ENCODE measurements around the gene SRP54. TPM values are rescaled to one million over a fixed set of nuclear protein-coding genes. Genes with fewer than 3 reads are reported as not detected.
A peak's percentile ranks its signal among the peaks of the same experiment; 100 is the strongest.

Gene SRP54
- total RNA-seq, 1 experiment from 2014 or later: 75.5 TPM

GRCh38 chr14:34987180-34987579 lies 4.4 kb downstream of the SRP54 start:
- CTCF ChIA-PET: no interaction called here

GRCh38 chr14:34989762-34990161 lies 7.0 kb downstream of the SRP54 start:
- Histone ChIP-seq H3K4me3 (ENCODE audit: low read length) (no peak overlapping the region), H3F3A (ENCODE audit: low read length, unreplicated experiment) (no peaks in the 10 kb centered on the region), H3K9ac (ENCODE audit: low read length) (no peak overlapping the region), H3K36me3 (ENCODE audit: low read depth, low read length) (no peaks in the 10 kb centered on the region), H3K9me2 (replicated peaks; ENCODE audit: low read length) (no peaks in the 10 kb centered on the region), H4K20me1 (ENCODE audit: low read length) (peaks cover 4% of the 10 kb centered on the region; the same call in 1 of the 2 replicates), H3K4me1 (ENCODE audit: insufficient read depth, low read length) (peaks cover 4% of the 10 kb centered on the region; the same call in 1 of the 2 replicates), H2AFZ (ENCODE audit: low read length) (no peak overlapping the region), H3K27me3 (ENCODE audit: low read length) (no peaks in the 10 kb centered on the region), H3K79me2 (ENCODE audit: low read length) (peaks cover 91% of the 10 kb centered on the region), H3K27ac (ENCODE audit: low read length) (no peak overlapping the region), H3K4me2 (ENCODE audit: low read length) (no peak overlapping the region), H3K9me3 (ENCODE audit: low read length) (no peaks in the 10 kb centered on the region)
- intact Hi-C loops (cut with micrococcal nuclease): loop anchor here (5.0 kb wide), 1 partner anchor 232 kb away; no protein-coding TSS in a partner anchor
- ChIA-PET POLR2A (ENCODE audit: unreplicated experiment) (no interaction called here), CTCF (no interaction called here)
- TF ChIP-seq EZH2 (IDR thresholded peaks at IDR 0.05; ENCODE audit: low read length, unreplicated experiment): no peak
- BruUV-seq (replicated peaks): no TSS peak
- ATAC-seq: no peak
- DNase-seq: no peak

More at GRCh38 chr14:34987180-34987579, 4.4 kb downstream of the SRP54 start:
- no peaks in the 10 kb centered on the region for H3K36me3 ChIP-seq (ENCODE audit: low read depth, low read length)
- peaks cover 88% of the 10 kb centered on the region for H3K79me2 ChIP-seq (ENCODE audit: low read length)
- H3K27ac ChIP-seq (ENCODE audit: low read length): no peak overlapping the region
- H3K4me2 ChIP-seq (ENCODE audit: low read length): no peak overlapping the region
- intact Hi-C loops (cut with micrococcal nuclease): loop anchor here (5.0 kb wide), 1 partner anchor 230 kb away; no protein-coding TSS in a partner anchor
- H4K20me1 ChIP-seq (ENCODE audit: low read length): peaks cover 4% of the 10 kb centered on the region; the same call in 1 of the 2 replicates
- no peaks in the 10 kb centered on the region for H3K27me3 ChIP-seq (ENCODE audit: low read length)
- no peaks in the 10 kb centered on the region for H3K9me3 ChIP-seq (ENCODE audit: low read length)
- DNase-seq (no peak), ATAC-seq (no peak)
- peaks cover 13% of the 10 kb centered on the region for H3K4me1 ChIP-seq (ENCODE audit: insufficient read depth, low read length)
- no peak overlapping the region for H2AFZ ChIP-seq (ENCODE audit: low read length)
- POLR2A ChIA-PET (ENCODE audit: unreplicated experiment): no interaction called here
- TF ChIP-seq EZH2 (IDR thresholded peaks at IDR 0.05; ENCODE audit: low read length, unreplicated experiment): no peak
- no peak for TF ChIP-seq CTCF (conservative IDR thresholded peaks at IDR 0.05; ENCODE audit: low read depth, low read length)
- no peak overlapping the region for H3K4me3 ChIP-seq (ENCODE audit: low read length)
- no TSS peak for BruUV-seq (replicated peaks)
- no peak overlapping the region for H3K9ac ChIP-seq (ENCODE audit: low read length)
- no peaks in the 10 kb centered on the region for H3F3A ChIP-seq (ENCODE audit: low read length, unreplicated experiment)
- no peaks in the 10 kb centered on the region for H3K9me2 ChIP-seq (replicated peaks; ENCODE audit: low read length)

- peaks cover 4% of the 10 kb centered on the region; the same call in 1 of the 2 replicates for H4K20me1 ChIP-seq (ENCODE audit: low read length)
- H2AFZ ChIP-seq (ENCODE audit: low read length): no peak overlapping the region
- ATAC-seq: peak; percentile 43; the same call in 1 of the 2 replicates
- no peaks in the 10 kb centered on the region for H3K9me3 ChIP-seq (ENCODE audit: low read length)
- H3F3A ChIP-seq (ENCODE audit: low read length, unreplicated experiment): no peaks in the 10 kb centered on the region
- no peak for DNase-seq
- no peak overlapping the region for H3K9ac ChIP-seq (ENCODE audit: low read length)
- H3K4me1 ChIP-seq (ENCODE audit: insufficient read depth, low read length): no peaks in the 10 kb centered on the region
- TF ChIP-seq EZH2phosphoT487 (IDR thresholded peaks at IDR 0.05; ENCODE audit: borderline replicate concordance, low read length) (no peak), EZH2 (IDR thresholded peaks at IDR 0.05; ENCODE audit: low read length, unreplicated experiment) (no peak), CTCF (conservative IDR thresholded peaks at IDR 0.05; ENCODE audit: low read depth, low read length) (no peak)
- H3K9me2 ChIP-seq (replicated peaks; ENCODE audit: low read length): no peaks in the 10 kb centered on the region
- no peak overlapping the region for H3K27ac ChIP-seq (ENCODE audit: low read length)
- no peaks in the 10 kb centered on the region; the same call in 1 of the 2 replicates for H3K36me3 ChIP-seq (ENCODE audit: low read depth, low read length)
- peaks cover 58% of the 10 kb centered on the region for H3K79me2 ChIP-seq (ENCODE audit: low read length)
- H3K27me3 ChIP-seq (ENCODE audit: low read length): no peaks in the 10 kb centered on the region
- ChIA-PET POLR2A (ENCODE audit: unreplicated experiment) (no interaction called here), CTCF (no interaction called here)
- H3K4me3 ChIP-seq (ENCODE audit: low read length): no peak overlapping the region
- intact Hi-C loops (cut with micrococcal nuclease): no loop called here
- no TSS peak for BruUV-seq (replicated peaks)
- no peak overlapping the region for H3K4me2 ChIP-seq (ENCODE audit: low read length)
Observed at GRCh38 chr14:34993426-34993825, 10.6 kb downstream of the SRP54 start.
